K562 (cell line): ENCODE results near the gene MRGPRD. TPM values are rescaled to one million over a fixed set of nuclear protein-coding genes. Genes with fewer than 3 reads are reported as not detected.

Experiments used
- ATAC-seq: fragments of 200-7000 bp; cut with Tn5 transposase; 3 replicates; pipeline ENCODE4 v1.9.1; 2020; ENCODE audit warnings: moderate library complexity
- BruUV-seq: library from RNA; stranded (reverse); fragments of 400-500 nt; replicated peaks from 2 replicates; lab custom pipeline; 2021; lab: Mats Ljungman, UMichigan
- CTCF ChIA-PET: fragments of 300-600 bp; formaldehyde crosslinking; extraction: SDS; loops from one replicate; lab custom pipeline; 2021; ENCODE audit warnings: low intra/inter-chr PET ratio; lab: Yijun Ruan, JAX
- POLR2A ChIA-PET: fragments of 300-600, 350-650 bp; sonication (Branson Sonifier 250); formaldehyde crosslinking; extraction: SDS; loops from one replicate; lab custom pipeline; 2021; ENCODE audit warnings: antibody characterized with exemption, inconsistent platforms; lab: Yijun Ruan, JAX
- DNase-seq, 4 experiments: peaks; one replicate each; pipeline versions ENCODE4 v3.0.0 to v3.0.0-alpha.2; 2011 to 2018; ENCODE audit warnings: low spot score in 3 of 4, mixed read lengths in 3 of 4; ENCODE audit errors: extremely low read depth in 1 of 4
- FAIRE-seq: peaks from 2 replicates; lab custom pipeline; 2011; peaks lifted over from hg19 to GRCh38; lab: Jason Lieb, UNC
- H2AFZ ChIP-seq: 2 replicates; pipeline ENCODE4 v1.6.0; 2011; ENCODE audit warnings: low read depth, low read length, control low read depth, inconsistent platforms
- H3K27ac ChIP-seq: fragments of 200-600 bp; 3 replicates; pipeline ENCODE4 v1.8.0; 2011; ENCODE audit warnings: low read depth, mild to moderate bottlenecking, control low read depth, inconsistent platforms, low read length, moderate library complexity, mixed read lengths; ENCODE audit errors: extremely low read depth
- H3K27me3 ChIP-seq, 2 experiments: fragments of 300-600 bp in 1 of 2; 2 replicates in 1 of 2; 3 replicates in 1 of 2; pipeline versions ENCODE4 v1.6.0 to v1.8.0; 2011; ENCODE audit warnings: inconsistent platforms in 2 of 2, low read length in 2 of 2, mild to moderate bottlenecking in 1 of 2, mixed read lengths in 1 of 2, moderate library complexity in 1 of 2; ENCODE audit not compliant: control insufficient read depth in 2 of 2, insufficient read depth in 2 of 2
- H3K36me3 ChIP-seq: fragments of 300-600 bp; 3 replicates; pipeline ENCODE4 v1.8.0; 2011; ENCODE audit warnings: mild to moderate bottlenecking, low read length, inconsistent platforms; ENCODE audit not compliant: control insufficient read depth, insufficient read depth
- H3K4me1 ChIP-seq, 2 experiments: fragments of 200-600 bp in 1 of 2; replicated peaks in 1 of 2; 2 replicates in 1 of 2; 3 replicates in 1 of 2; pipeline versions ENCODE4 v1.5.1 to v1.8.0; 2011; ENCODE audit warnings: inconsistent platforms in 2 of 2, low read length in 2 of 2, mild to moderate bottlenecking in 1 of 2, mixed read lengths in 1 of 2, moderate library complexity in 1 of 2; ENCODE audit not compliant: control insufficient read depth in 2 of 2, insufficient read depth in 2 of 2
- H3K4me2 ChIP-seq: 2 replicates; pipeline ENCODE4 v1.6.1; 2011; ENCODE audit warnings: low read length, control low read depth, inconsistent platforms, mixed read lengths; ENCODE audit not compliant: insufficient read depth
- H3K4me3 ChIP-seq: fragments of 200-600 bp; sonication (generic), shearing (Covaris generic); 2 replicates; pipeline ENCODE4 v1.5.1; 2016; ENCODE audit warnings: control low read depth, inconsistent platforms
- H3K79me2 ChIP-seq: fragments of 200-600 bp; 3 replicates; pipeline ENCODE4 v1.8.0; 2011; ENCODE audit warnings: low read length, inconsistent platforms; ENCODE audit not compliant: control insufficient read depth, insufficient read depth
- H3K9ac ChIP-seq, 2 experiments: 2 replicates each; pipeline versions ENCODE4 v1.6.0 to v1.6.1; 2011; ENCODE audit warnings: low read depth in 2 of 2, low read length in 2 of 2, control low read depth in 1 of 2, inconsistent platforms in 1 of 2, mild to moderate bottlenecking in 1 of 2, mixed read lengths in 1 of 2; ENCODE audit not compliant: insufficient read depth in 1 of 2
- H3K9me1 ChIP-seq: one replicate; pipeline ENCODE4 v1.6.0; 2011; ENCODE audit warnings: inconsistent platforms, mild to moderate bottlenecking, low read length, moderate library complexity; ENCODE audit not compliant: control insufficient read depth, insufficient read depth
- H3K9me3 ChIP-seq: replicated peaks from 2 replicates; pipeline ENCODE4 v1.5.1; 2011; ENCODE audit warnings: low read depth, low read length, inconsistent platforms; ENCODE audit not compliant: control insufficient read depth, insufficient read depth
- H4K20me1 ChIP-seq: replicated peaks from 2 replicates; pipeline ENCODE4 v1.6.1; 2011; ENCODE audit warnings: low read length, inconsistent platforms, mixed read lengths; ENCODE audit not compliant: control insufficient read depth, insufficient read depth
- KDM2B ChIP-seq: fragments of 250-450 bp; sonication (Bioruptor Pico); IDR thresholded peaks from 2 replicates; pipeline ENCODE4 v1.8.0; 2021; ENCODE audit warnings: mild to moderate bottlenecking, moderate library complexity
- KDM4B ChIP-seq, 2 experiments: fragments of 450-650 bp in 1 of 2; sonication (generic) in 1 of 2; IDR thresholded peaks; 2 replicates each; pipeline ENCODE4 v1.6.1; 2016 to 2017; ENCODE audit warnings: borderline replicate concordance in 2 of 2, antibody characterized with exemption in 1 of 2, low read depth in 1 of 2, mild to moderate bottlenecking in 1 of 2
- MXD1 ChIP-seq: fragments of 250-450 bp; sonication (Bioruptor Pico); IDR thresholded peaks from 2 replicates; pipeline ENCODE4 v1.8.0; 2021; ENCODE audit warnings: borderline replicate concordance, mild to moderate bottlenecking, moderate library complexity; ENCODE audit not compliant: poor library complexity, severe bottlenecking
- NFIX ChIP-seq: fragments of 250-450 bp; sonication (Bioruptor Pico); IDR thresholded peaks from 2 replicates; pipeline ENCODE4 v1.4.0; 2020; ENCODE audit warnings: low read depth, mild to moderate bottlenecking, moderate library complexity
- PTRF ChIP-seq: fragments of 450-650 bp; IDR thresholded peaks from 2 replicates; pipeline ENCODE4 v1.6.1; 2016; ENCODE audit warnings: mild to moderate bottlenecking, missing genetic modification characterization, missing compliant biosample characterization
- SMARCA4 ChIP-seq: fragments of 450-650 bp; IDR thresholded peaks from 2 replicates; pipeline ENCODE4 v1.6.1; 2016
- ZNF77 ChIP-seq: fragments of 250-450 bp; sonication (Bioruptor Pico); IDR thresholded peaks from 2 replicates; pipeline ENCODE4 v1.5.0; 2020
- WGBS: fragments of 100-300 bp; shearing (Covaris generic); methylation state at CpG from one replicate; pipeline ENCODE4 v1.1.6; 2016; ENCODE audit warnings: low coverage, mixed read lengths; ENCODE audit not compliant: insufficient coverage; ENCODE audit errors: missing lambda C conversion rate; 5-methylcytosine and 5-hydroxymethylcytosine counted together
- in situ Hi-C: fragments of 300-500 bp; cut with MboI; formaldehyde crosslinking; loops from 4 replicates; pipeline ENCODE4 v1.15.0; 2018; ENCODE audit warnings: inconsistent platforms, mixed read lengths
- intact Hi-C: fragments of 100-400 bp; cut with micrococcal nuclease; formaldehyde crosslinking; loops from 2 replicates; pipeline ENCODE4 v1.14.2; 2022
- polyA plus RNA-seq, 8 experiments: library from polyadenylated mRNA; depleted of rRNA in 4 of 8; stranded (reverse) in 5 of 8; unstranded in 3 of 8; fragments of >200 nt; fragmentation: Nextera tagmentation in 2 of 8; fragmentation: Illumina TruSeq in 1 of 8; extraction: Ambion mirVana in 2 of 8; extraction: Trizol in 1 of 8; gene quantifications; 2 replicates each; pipeline versions ENCODE4 v1.2.1 to v1.2.3, GENCODE V29; 2011 to 2014; ENCODE audit warnings: inconsistent platforms in 1 of 8, missing spikeins in 1 of 8
- total RNA-seq, 7 experiments: library from RNA; depleted of rRNA in 6 of 7; stranded (reverse); fragments of >200 nt in 6 of 7; fragmentation: Illumina TruSeq in 2 of 7; extraction: Trizol in 2 of 7; gene quantifications; 2 replicates each; pipeline versions ENCODE4 v1.2.1 to v1.2.3, GENCODE V29; 2011 to 2021; ENCODE audit warnings: low replicate concordance in 1 of 7
- TF ChIP-seq, protein P1 (sequence below): fragments of 450-650 bp; IDR thresholded peaks from 2 replicates; pipeline ENCODE4 v1.6.1; 2016; ENCODE audit warnings: antibody characterized with exemption

MRGPRD gene
- total and polyA plus RNA-seq, 9 of the 15 experiments (the other 6 are each of a cell fraction or from before 2014, with no cell fraction given): not detected

DNA sequence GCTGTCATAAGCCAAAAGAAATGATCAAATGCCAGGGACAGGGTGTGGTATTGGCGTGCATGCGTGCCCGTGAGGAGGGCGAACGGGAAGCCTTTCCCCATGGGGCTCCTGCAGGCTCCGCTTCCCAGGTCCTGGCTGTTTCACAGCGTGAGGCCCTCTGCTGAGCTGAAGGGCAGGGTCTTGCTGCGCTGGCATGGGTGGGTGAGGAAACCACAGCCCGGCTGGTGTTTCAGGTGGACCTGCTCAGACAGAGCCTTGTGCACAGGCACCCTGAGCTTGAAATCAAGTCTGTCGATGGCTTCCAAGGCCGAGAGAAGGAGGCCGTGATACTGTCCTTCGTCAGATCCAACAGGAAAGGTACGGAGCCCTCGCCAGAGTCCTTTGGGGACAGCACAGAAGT lies 45.7 kb downstream of the MRGPRD start (continued):
- TF ChIP-seq KDM2B (CRISPR knock-in tag): no peak
- TF ChIP-seq MXD1 (CRISPR knock-in tag): no peak
- TF ChIP-seq SMARCA4: no peak
- no peak for TF ChIP-seq KDM4B (IDR thresholded peaks at IDR 0.05; ENCODE audit: borderline replicate concordance in 2 of 2, low read depth in 1 of 2)

- Histone ChIP-seq H2AFZ (no peak overlapping the region), H3K79me2 (no peaks in the 10 kb centered on the region), H3K4me1 (peaks cover 0 to 5% of the 10 kb centered on the region in 2 experiments; a peak in 1 of 5 replicates), H3K27ac (no peak overlapping the region), H4K20me1 (0 out of 2 replicates have a peak, but pooled peaks cover 2% of the 10 kb centered on the region), H3K36me3 (peaks cover 82% of the 10 kb centered on the region; the same call in 2 of the 3 replicates), H3K9me1 (no peaks in the 10 kb centered on the region), H3K9ac (no peak overlapping the region; a peak in 1 of 4 replicates), H3K9me3 (no peaks in the 10 kb centered on the region), H3K27me3 (no peaks in the 10 kb centered on the region), H3K4me3 (no peak overlapping the region), H3K4me2 (no peak overlapping the region)
- in situ Hi-C loops (no loop called here), intact Hi-C loops (no loop called here)
- FAIRE-seq: no peak
- ChIA-PET POLR2A (interaction anchor here (0.5 kb wide), 1 partner anchor 373 kb away, joined by 3 read pairs; no protein-coding TSS in a partner anchor), CTCF (no interaction called here)
- WGBS: 95% methylated on average over 12 of the region's 13 CpGs
- DNase-seq: no peak
- TF ChIP-seq, protein P1, sequence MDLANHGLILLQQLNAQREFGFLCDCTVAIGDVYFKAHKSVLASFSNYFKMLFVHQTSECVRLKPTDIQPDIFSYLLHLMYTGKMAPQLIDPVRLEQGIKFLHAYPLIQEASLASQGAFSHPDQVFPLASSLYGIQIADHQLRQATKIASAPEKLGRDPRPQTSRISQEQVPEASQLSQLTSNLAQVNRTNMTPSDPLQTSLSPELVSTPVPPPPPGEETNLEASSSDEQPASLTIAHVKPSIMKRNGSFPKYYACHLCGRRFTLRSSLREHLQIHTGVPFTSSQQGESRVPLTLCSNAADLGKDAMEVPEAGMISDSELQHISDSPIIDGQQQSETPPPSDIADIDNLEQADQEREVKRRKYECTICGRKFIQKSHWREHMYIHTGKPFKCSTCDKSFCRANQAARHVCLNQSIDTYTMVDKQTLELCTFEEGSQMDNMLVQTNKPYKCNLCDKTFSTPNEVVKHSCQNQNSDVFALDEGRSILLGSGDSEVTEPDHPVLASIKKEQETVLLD: no peak
- TF ChIP-seq ZNF77 (CRISPR knock-in tag) (no peak), PTRF (tag) (no peak), NFIX (no peak)
- ATAC-seq: no peak
- no TSS peak for BruUV-seq
Measured at GRCh38 chr11:68934666-68935065, 46.1 kb downstream of the MRGPRD start.
